Measurements from ENCODE around the gene RABGAP1. TPM values are rescaled to one million over a fixed set of nuclear protein-coding genes. Genes with fewer than 3 reads are reported as not detected.

The RABGAP1 gene
- polyA plus RNA-seq, 1 donor from 2014 or later = 67.8 TPM

GRCh38 chr9:123061216-123061615, 120.4 kb downstream of the RABGAP1 start:
- Histone ChIP-seq H3K27ac (ENCODE audit: low read length) (no peak overlapping the region), H3K9me3 (ENCODE audit: low read length) (no peaks in the 10 kb centered on the region), H3K27me3 (ENCODE audit: insufficient read depth, low read depth, low read length) (no peaks in the 10 kb centered on the region), H3F3A (ENCODE audit: insufficient read depth, low read length, poor library complexity, severe bottlenecking) (no peaks in the 10 kb centered on the region), H3K4me3 (ENCODE audit: low read length) (no peak overlapping the region), H3K9ac (ENCODE audit: low read length) (no peak overlapping the region), H3K79me2 (replicated peaks; ENCODE audit: insufficient read depth, low read length) (no peaks in the 10 kb centered on the region), H3K4me2 (ENCODE audit: low read length) (no peak overlapping the region), H4K20me1 (ENCODE audit: insufficient read depth) (no peaks in the 10 kb centered on the region), H2AFZ (ENCODE audit: low read depth, low read length) (no peak overlapping the region), H3K9me2 (ENCODE audit: insufficient read depth, low read length) (no peaks in the 10 kb centered on the region), H3K36me3 (ENCODE audit: insufficient read depth, low read length) (no peaks in the 10 kb centered on the region)
- TF ChIP-seq POLR2AphosphoS5 (IDR thresholded peaks at IDR 0.05) = no peak
- TF ChIP-seq MXI1 (conservative IDR thresholded peaks at IDR 0.05; ENCODE audit: poor library complexity, severe bottlenecking) = no peak
- no peak for TF ChIP-seq CTCF (IDR thresholded peaks at IDR 0.05; ENCODE audit: poor library complexity, severe bottlenecking)
- TF ChIP-seq EZH2 (IDR thresholded peaks at IDR 0.05; ENCODE audit: borderline replicate concordance, insufficient read depth, low read length, poor library complexity, severe bottlenecking) = no peak
- TF ChIP-seq EP300 (conservative IDR thresholded peaks at IDR 0.05; ENCODE audit: poor library complexity, severe bottlenecking) = no peak
- TF ChIP-seq SMC3 (conservative IDR thresholded peaks at IDR 0.05; ENCODE audit: poor library complexity) = no peak
- no peak for TF ChIP-seq REST (IDR thresholded peaks at IDR 0.05; ENCODE audit: borderline replicate concordance)
- TF ChIP-seq RAD21 (conservative IDR thresholded peaks at IDR 0.05) = no peak
- TF ChIP-seq TAF1 (IDR thresholded peaks at IDR 0.05; ENCODE audit: low read depth) = no peak

- Histone ChIP-seq H3K27me3 (ENCODE audit: insufficient read depth, low read depth, low read length) (no peaks in the 10 kb centered on the region), H3K79me2 (replicated peaks; ENCODE audit: insufficient read depth, low read length) (no peaks in the 10 kb centered on the region), H3K4me3 (ENCODE audit: low read length) (no peak overlapping the region), H2AFZ (ENCODE audit: low read depth, low read length) (no peak overlapping the region), H3K36me3 (ENCODE audit: insufficient read depth, low read length) (peaks cover 3% of the 10 kb centered on the region), H3K9ac (ENCODE audit: low read length) (no peak overlapping the region), H3K27ac (ENCODE audit: low read length) (no peak overlapping the region), H3K9me2 (ENCODE audit: insufficient read depth, low read length) (no peaks in the 10 kb centered on the region), H3F3A (ENCODE audit: insufficient read depth, low read length, poor library complexity, severe bottlenecking) (no peaks in the 10 kb centered on the region), H3K4me2 (ENCODE audit: low read length) (no peak overlapping the region), H4K20me1 (ENCODE audit: insufficient read depth) (no peaks in the 10 kb centered on the region), H3K9me3 (ENCODE audit: low read length) (no peaks in the 10 kb centered on the region)
- TF ChIP-seq SMC3 (conservative IDR thresholded peaks at IDR 0.05; ENCODE audit: poor library complexity) = no peak
- no peak for TF ChIP-seq RAD21 (conservative IDR thresholded peaks at IDR 0.05)
- no peak for TF ChIP-seq CTCF (IDR thresholded peaks at IDR 0.05; ENCODE audit: poor library complexity, severe bottlenecking)
These were observed 121.7 kb downstream of the RABGAP1 start for GRCh38 chr9:123062351-123063176.

Data from neural cell (in vitro differentiated cells).